SK-N-SH (cell line): ENCODE measurements around the gene EIPR1. TPM values are rescaled to one million over a fixed set of nuclear protein-coding genes. Genes with fewer than 3 reads are reported as not detected.

Source experiments
- CTCF ChIA-PET: fragments of 300-600, 350-600 bp; formaldehyde crosslinking; extraction: SDS; loops from one replicate; lab custom pipeline; 2021; lab: Yijun Ruan, JAX
- POLR2A ChIA-PET: fragments of 350-600 bp; sonication (Branson Sonifier 250); formaldehyde crosslinking; extraction: SDS; loops from one replicate; lab custom pipeline; 2020; ENCODE audit warnings: antibody characterized with exemption, inconsistent platforms; lab: Yijun Ruan, JAX
- DNase-seq: peaks from one replicate; pipeline ENCODE4 v3.0.0; 2012
- H2AFZ ChIP-seq: fragments of 200-600 bp; sonication (generic); 2 replicates; pipeline ENCODE4 v1.8.1; 2016; ENCODE audit warnings: antibody characterized with exemption, mild to moderate bottlenecking, low read depth
- H3F3A ChIP-seq: fragments of 200-600 bp; sonication (generic); replicated peaks from 2 replicates; pipeline ENCODE3; 2016; ENCODE audit warnings: antibody characterized with exemption, mild to moderate bottlenecking; ENCODE audit not compliant: insufficient read depth
- H3K27ac ChIP-seq, 2 experiments: fragments of 200-500 bp in 1 of 2; fragments of 200-600 bp in 1 of 2; sonication (Bioruptor generic) in 1 of 2; sonication (generic), shearing (Covaris generic) in 1 of 2; 2 replicates each; pipeline versions ENCODE4 v1.5.1 to v1.6.1; 2014 to 2016; ENCODE audit warnings: low read depth in 2 of 2, inconsistent platforms in 1 of 2, low read length in 1 of 2, mild to moderate bottlenecking in 1 of 2, mixed read lengths in 1 of 2
- H3K27me3 ChIP-seq: fragments of 200-600 bp; sonication (generic), shearing (Covaris generic); 2 replicates; pipeline ENCODE4 v1.6.1; 2016; ENCODE audit warnings: mixed run types; ENCODE audit not compliant: insufficient read depth
- H3K36me3 ChIP-seq, 2 experiments: fragments of 200-500 bp in 1 of 2; fragments of 200-600 bp in 1 of 2; sonication (Bioruptor generic) in 1 of 2; sonication (generic) in 1 of 2; replicated peaks in 1 of 2; 2 replicates each; pipeline versions ENCODE3 to v1.5.1; 2014 to 2016; ENCODE audit warnings: low read length in 1 of 2, mild to moderate bottlenecking in 1 of 2; ENCODE audit not compliant: insufficient read depth in 2 of 2, control insufficient read depth in 1 of 2
- H3K4me1 ChIP-seq, 2 experiments: fragments of 200-500 bp in 1 of 2; fragments of 200-600 bp in 1 of 2; sonication (Bioruptor generic) in 1 of 2; sonication (generic), shearing (Covaris generic) in 1 of 2; 2 replicates each; pipeline versions ENCODE4 v1.5.1 to v1.6.1; 2014 to 2016; ENCODE audit warnings: low read depth in 1 of 2, low read length in 1 of 2, mixed run types in 1 of 2; ENCODE audit not compliant: insufficient read depth in 2 of 2, control insufficient read depth in 1 of 2
- H3K4me2 ChIP-seq: fragments of 200-600 bp; sonication (generic), shearing (Covaris generic); 2 replicates; pipeline ENCODE4 v1.6.1; 2017; ENCODE audit warnings: mixed run types
- H3K4me3 ChIP-seq, 2 experiments: fragments of 200-500 bp in 1 of 2; fragments of 200-600 bp in 1 of 2; sonication (Bioruptor generic) in 1 of 2; sonication (generic), shearing (Covaris generic) in 1 of 2; 2 replicates each; pipeline versions ENCODE4 v1.5.1 to v1.8.1; 2014 to 2016; ENCODE audit warnings: low read depth in 2 of 2, inconsistent platforms in 1 of 2, low read length in 1 of 2, mild to moderate bottlenecking in 1 of 2, mixed read lengths in 1 of 2, moderate library complexity in 1 of 2
- H3K79me2 ChIP-seq: fragments of 200-600 bp; sonication (generic); 2 replicates; pipeline ENCODE4 v1.8.1; 2017; ENCODE audit warnings: mild to moderate bottlenecking; ENCODE audit not compliant: insufficient read depth
- H3K9ac ChIP-seq: fragments of 200-600 bp; sonication (generic); 2 replicates; pipeline ENCODE4 v1.6.1; 2017; ENCODE audit warnings: mixed run types
- H3K9me2 ChIP-seq: fragments of 200-600 bp; sonication (generic); 2 replicates; pipeline ENCODE4 v1.6.1; 2017; ENCODE audit warnings: mixed run types
- H3K9me3 ChIP-seq: fragments of 200-600 bp; sonication (generic); 2 replicates; pipeline ENCODE4 v1.6.1; 2017; ENCODE audit warnings: mixed run types, mild to moderate bottlenecking, moderate library complexity
- H4K20me1 ChIP-seq: fragments of 200-600 bp; sonication (generic); 2 replicates; pipeline ENCODE4 v1.6.1; 2017; ENCODE audit warnings: mild to moderate bottlenecking, mixed run types; ENCODE audit not compliant: insufficient read depth
- ELF1 ChIP-seq: IDR thresholded peaks from 2 replicates; pipeline ENCODE4 v1.4.0; 2012
- EZH2phosphoT487 ChIP-seq: fragments of 200-600 bp; sonication (generic); IDR thresholded peaks from 2 replicates; pipeline ENCODE4 v1.6.1; 2017; ENCODE audit warnings: low read depth, mixed run types, mild to moderate bottlenecking, antibody characterized with exemption, moderate library complexity, borderline replicate concordance
- FOXJ3 ChIP-seq: sonication (generic); formaldehyde crosslinking; IDR thresholded peaks from 2 replicates; pipeline ENCODE4 v1.5.1; 2020; ENCODE audit warnings: mild to moderate bottlenecking, missing genetic modification reagents
- FOXM1 ChIP-seq: IDR thresholded peaks from 2 replicates; pipeline ENCODE4 v1.4.0; 2012; ENCODE audit warnings: low read depth, mild to moderate bottlenecking
- GABPA ChIP-seq: IDR thresholded peaks from 2 replicates; pipeline ENCODE4 v1.4.0; 2012; ENCODE audit warnings: low read depth, mild to moderate bottlenecking
- NRF1 ChIP-seq: IDR thresholded peaks from 2 replicates; pipeline ENCODE4 v1.6.1; 2012; ENCODE audit warnings: low read depth, mild to moderate bottlenecking, low read length
- RCOR1 ChIP-seq: fragments of 150-350 bp; IDR thresholded peaks from 2 replicates; pipeline ENCODE4 v1.6.1; 2017; ENCODE audit warnings: antibody characterized with exemption, low read length
- RFX5 ChIP-seq: IDR thresholded peaks from 2 replicates; pipeline ENCODE4 v1.6.1; 2012; ENCODE audit warnings: mild to moderate bottlenecking, improper control_type of control experiment, low read length
- SIN3A ChIP-seq: IDR thresholded peaks from 2 replicates; pipeline ENCODE4 v1.6.1; 2012; ENCODE audit warnings: low read depth, mild to moderate bottlenecking, low read length, moderate library complexity, borderline replicate concordance
- SMC3 ChIP-seq: IDR thresholded peaks from 2 replicates; pipeline ENCODE4 v1.6.1; 2012; ENCODE audit warnings: low read depth, low read length, improper control_type of control experiment
- YY1 ChIP-seq: IDR thresholded peaks from 2 replicates; pipeline ENCODE4 v1.4.0; 2012; ENCODE audit warnings: low read depth, mild to moderate bottlenecking
- WGBS: methylation state at CpG from one replicate; pipeline ENCODE4 v1.1.6; 2017; ENCODE audit warnings: low lambda C conversion rate; 5-methylcytosine and 5-hydroxymethylcytosine counted together
- polyA plus RNA-seq, 3 experiments: library from polyadenylated mRNA; depleted of rRNA; stranded (reverse); fragments of >200 nt; gene quantifications; 2 replicates each; pipeline ENCODE4 v1.2.3, GENCODE V29; 2012
- TF ChIP-seq, protein P1 (sequence below): IDR thresholded peaks from 2 replicates; pipeline ENCODE4 v1.6.1; 2012; ENCODE audit warnings: mild to moderate bottlenecking, low read depth, low read length, moderate library complexity
- TF ChIP-seq, protein P2 (sequence below): IDR thresholded peaks from 2 replicates; pipeline ENCODE4 v1.4.0; 2012; ENCODE audit warnings: low read depth, borderline replicate concordance
- TF ChIP-seq, protein P3 (sequence below): fragments of 150-350 bp; IDR thresholded peaks from 2 replicates; pipeline ENCODE4 v1.6.1; 2017; ENCODE audit warnings: antibody characterized with exemption, low read length, low read depth, borderline replicate concordance
- TF ChIP-seq, protein P4 (sequence below): IDR thresholded peaks from 2 replicates; pipeline ENCODE4; 2012
- TF ChIP-seq, protein P5 (sequence below): IDR thresholded peaks from 2 replicates; pipeline ENCODE4 v1.4.0; 2012; ENCODE audit warnings: low read depth

The EIPR1 gene
- polyA plus RNA-seq, 1 of the 3 experiments (the other 2 are of a cell fraction) = 85.9 TPM

DNA sequence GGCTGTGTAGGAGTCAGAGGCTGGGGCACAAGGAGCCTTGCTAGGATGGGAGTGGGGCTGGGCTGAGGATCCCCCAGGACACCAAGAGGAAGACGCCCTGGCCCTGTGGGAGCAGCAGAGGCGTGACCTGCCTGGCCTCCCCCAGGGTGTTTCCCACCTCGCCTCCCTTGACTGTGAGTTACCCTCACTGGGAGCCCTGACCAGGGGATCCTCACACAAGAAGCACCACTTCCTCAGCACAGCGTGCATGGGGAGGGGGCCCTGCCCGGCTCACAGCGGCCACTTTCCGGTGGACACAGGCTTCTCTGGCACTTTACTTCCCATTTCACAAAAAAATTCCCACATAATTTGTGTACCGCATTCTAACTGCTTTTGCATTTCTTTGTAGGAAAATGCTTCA is 187.7 kb downstream of the EIPR1 start (continued):
- TF ChIP-seq, protein P1, sequence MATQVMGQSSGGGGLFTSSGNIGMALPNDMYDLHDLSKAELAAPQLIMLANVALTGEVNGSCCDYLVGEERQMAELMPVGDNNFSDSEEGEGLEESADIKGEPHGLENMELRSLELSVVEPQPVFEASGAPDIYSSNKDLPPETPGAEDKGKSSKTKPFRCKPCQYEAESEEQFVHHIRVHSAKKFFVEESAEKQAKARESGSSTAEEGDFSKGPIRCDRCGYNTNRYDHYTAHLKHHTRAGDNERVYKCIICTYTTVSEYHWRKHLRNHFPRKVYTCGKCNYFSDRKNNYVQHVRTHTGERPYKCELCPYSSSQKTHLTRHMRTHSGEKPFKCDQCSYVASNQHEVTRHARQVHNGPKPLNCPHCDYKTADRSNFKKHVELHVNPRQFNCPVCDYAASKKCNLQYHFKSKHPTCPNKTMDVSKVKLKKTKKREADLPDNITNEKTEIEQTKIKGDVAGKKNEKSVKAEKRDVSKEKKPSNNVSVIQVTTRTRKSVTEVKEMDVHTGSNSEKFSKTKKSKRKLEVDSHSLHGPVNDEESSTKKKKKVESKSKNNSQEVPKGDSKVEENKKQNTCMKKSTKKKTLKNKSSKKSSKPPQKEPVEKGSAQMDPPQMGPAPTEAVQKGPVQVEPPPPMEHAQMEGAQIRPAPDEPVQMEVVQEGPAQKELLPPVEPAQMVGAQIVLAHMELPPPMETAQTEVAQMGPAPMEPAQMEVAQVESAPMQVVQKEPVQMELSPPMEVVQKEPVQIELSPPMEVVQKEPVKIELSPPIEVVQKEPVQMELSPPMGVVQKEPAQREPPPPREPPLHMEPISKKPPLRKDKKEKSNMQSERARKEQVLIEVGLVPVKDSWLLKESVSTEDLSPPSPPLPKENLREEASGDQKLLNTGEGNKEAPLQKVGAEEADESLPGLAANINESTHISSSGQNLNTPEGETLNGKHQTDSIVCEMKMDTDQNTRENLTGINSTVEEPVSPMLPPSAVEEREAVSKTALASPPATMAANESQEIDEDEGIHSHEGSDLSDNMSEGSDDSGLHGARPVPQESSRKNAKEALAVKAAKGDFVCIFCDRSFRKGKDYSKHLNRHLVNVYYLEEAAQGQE = no peak

DNA sequence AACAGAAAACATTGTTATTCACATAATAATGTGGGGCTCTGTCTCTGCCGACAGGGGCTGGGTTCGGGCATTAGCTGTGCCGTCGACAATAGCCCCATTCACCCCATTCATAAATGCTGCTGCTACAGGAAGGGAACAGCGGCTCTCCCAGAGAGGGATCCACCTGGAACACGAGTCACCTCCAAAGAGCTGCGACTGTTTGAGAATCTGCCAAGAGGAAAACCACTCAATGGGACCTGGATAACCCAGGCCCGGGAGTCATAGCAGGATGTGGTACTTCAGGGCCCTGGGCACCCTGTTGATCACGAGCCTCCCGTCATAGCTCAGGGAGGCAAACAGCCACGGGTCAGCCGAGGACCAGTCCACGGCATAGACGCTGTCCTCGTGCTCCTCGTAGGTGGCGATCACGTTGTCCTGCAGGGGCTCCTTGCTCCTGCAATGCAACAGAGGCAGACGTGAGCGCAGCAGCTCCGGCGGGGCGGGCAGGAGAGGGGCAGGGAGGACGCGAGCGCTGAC is 188.5 kb downstream of the EIPR1 start:
- no peaks in the 10 kb centered on the region for H3F3A ChIP-seq
- TF ChIP-seq SMC3 (no peak), ELF1 (no peak), NRF1 (no peak), YY1 (no peak), FOXM1 (no peak)
- TF ChIP-seq, protein P2, sequence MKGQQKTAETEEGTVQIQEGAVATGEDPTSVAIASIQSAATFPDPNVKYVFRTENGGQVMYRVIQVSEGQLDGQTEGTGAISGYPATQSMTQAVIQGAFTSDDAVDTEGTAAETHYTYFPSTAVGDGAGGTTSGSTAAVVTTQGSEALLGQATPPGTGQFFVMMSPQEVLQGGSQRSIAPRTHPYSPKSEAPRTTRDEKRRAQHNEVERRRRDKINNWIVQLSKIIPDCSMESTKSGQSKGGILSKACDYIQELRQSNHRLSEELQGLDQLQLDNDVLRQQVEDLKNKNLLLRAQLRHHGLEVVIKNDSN = no peak
- TF ChIP-seq, protein P3, sequence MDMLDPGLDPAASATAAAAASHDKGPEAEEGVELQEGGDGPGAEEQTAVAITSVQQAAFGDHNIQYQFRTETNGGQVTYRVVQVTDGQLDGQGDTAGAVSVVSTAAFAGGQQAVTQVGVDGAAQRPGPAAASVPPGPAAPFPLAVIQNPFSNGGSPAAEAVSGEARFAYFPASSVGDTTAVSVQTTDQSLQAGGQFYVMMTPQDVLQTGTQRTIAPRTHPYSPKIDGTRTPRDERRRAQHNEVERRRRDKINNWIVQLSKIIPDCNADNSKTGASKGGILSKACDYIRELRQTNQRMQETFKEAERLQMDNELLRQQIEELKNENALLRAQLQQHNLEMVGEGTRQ = no peak

DNA sequence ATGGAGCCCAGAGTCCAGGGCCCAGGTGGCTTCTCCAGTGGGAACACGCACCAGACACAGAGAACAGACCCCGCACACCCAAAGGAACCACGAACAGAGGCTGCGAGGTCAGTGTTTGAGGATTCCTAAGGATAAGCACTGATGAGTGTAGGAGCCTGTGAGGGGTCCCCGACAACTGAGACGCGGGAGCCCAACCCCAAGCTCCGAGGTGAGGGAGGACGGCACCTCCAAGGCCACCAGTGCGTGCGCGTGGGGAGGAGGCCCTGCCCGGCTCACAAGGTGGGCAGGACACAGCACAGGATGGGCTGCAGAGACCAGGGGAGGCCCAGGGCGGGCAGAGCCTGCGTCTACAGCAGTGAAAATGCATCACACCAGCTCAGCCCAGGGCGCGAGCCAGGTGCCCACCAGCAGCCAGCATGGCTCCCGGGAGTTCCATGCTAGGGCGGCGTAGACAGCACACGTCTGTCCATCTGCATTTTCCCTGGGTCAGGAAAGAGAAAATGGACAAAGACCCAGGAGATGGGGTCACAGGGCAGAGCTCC is 189.1 kb downstream of the EIPR1 start:
- H3K27me3 ChIP-seq = no peaks in the 10 kb centered on the region
- H3K4me2 ChIP-seq = no peak overlapping the region

More for the DNA sequence above, 188.5 kb downstream of the EIPR1 start:
- Histone ChIP-seq H3K4me1 (peaks cover 0 to 31% of the 10 kb centered on the region in 2 experiments; a peak in 2 of 4 replicates), H3K4me2 (no peak overlapping the region), H3K9me3 (no peaks in the 10 kb centered on the region), H2AFZ (no peak overlapping the region), H3K4me3 (no peak overlapping the region), H3K27ac (no peak overlapping the region; a peak in 1 of 4 replicates), H3K36me3 (peaks cover 7 to 65% of the 10 kb centered on the region in 2 experiments), H3K79me2 (no peaks in the 10 kb centered on the region), H3K27me3 (no peaks in the 10 kb centered on the region), H3K9me2 (no peaks in the 10 kb centered on the region), H4K20me1 (no peaks in the 10 kb centered on the region), H3K9ac (no peak overlapping the region)
- CTCF ChIA-PET = interaction anchor here (1.3 kb wide), 1 partner anchor 235 kb away, joined by 4 read pairs; no protein-coding TSS in a partner anchor
- WGBS = 85% methylated on average over 24 of the region's 26 CpGs
- no peak for DNase-seq
- POLR2A ChIA-PET = no interaction called here

More for the DNA sequence above, 189.1 kb downstream of the EIPR1 start:
- no peaks in the 10 kb centered on the region for H3F3A ChIP-seq
- H3K9me3 ChIP-seq = no peaks in the 10 kb centered on the region
- H3K9ac ChIP-seq = no peak overlapping the region
- H2AFZ ChIP-seq = no peak overlapping the region
- ChIA-PET CTCF (interaction anchor here (1.3 kb wide), 1 partner anchor 235 kb away, joined by 4 read pairs; no protein-coding TSS in a partner anchor), POLR2A (no interaction called here)
- no peak overlapping the region for H3K4me3 ChIP-seq
- H3K27ac ChIP-seq = no peak overlapping the region
- peaks cover 4 to 59% of the 10 kb centered on the region in 2 experiments for H3K36me3 ChIP-seq
- peaks cover 0 to 24% of the 10 kb centered on the region in 2 experiments; a peak in 2 of 4 replicates for H3K4me1 ChIP-seq
- TF ChIP-seq EZH2phosphoT487 = no peak
- TF ChIP-seq, protein P4, sequence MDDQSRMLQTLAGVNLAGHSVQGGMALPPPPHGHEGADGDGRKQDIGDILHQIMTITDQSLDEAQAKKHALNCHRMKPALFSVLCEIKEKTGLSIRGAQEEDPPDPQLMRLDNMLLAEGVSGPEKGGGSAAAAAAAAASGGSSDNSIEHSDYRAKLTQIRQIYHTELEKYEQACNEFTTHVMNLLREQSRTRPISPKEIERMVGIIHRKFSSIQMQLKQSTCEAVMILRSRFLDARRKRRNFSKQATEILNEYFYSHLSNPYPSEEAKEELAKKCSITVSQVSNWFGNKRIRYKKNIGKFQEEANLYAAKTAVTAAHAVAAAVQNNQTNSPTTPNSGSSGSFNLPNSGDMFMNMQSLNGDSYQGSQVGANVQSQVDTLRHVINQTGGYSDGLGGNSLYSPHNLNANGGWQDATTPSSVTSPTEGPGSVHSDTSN = no peak
- TF ChIP-seq FOXJ3 (CRISPR knock-in tag) = no peak
- no peak for TF ChIP-seq ELF1
- no peak for TF ChIP-seq SIN3A
- TF ChIP-seq SMC3 = no peak
- TF ChIP-seq, protein P5, sequence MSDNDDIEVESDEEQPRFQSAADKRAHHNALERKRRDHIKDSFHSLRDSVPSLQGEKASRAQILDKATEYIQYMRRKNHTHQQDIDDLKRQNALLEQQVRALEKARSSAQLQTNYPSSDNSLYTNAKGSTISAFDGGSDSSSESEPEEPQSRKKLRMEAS = no peak
- TF ChIP-seq FOXM1 = no peak
- no peak for TF ChIP-seq RCOR1
- TF ChIP-seq RFX5 = no peak
- TF ChIP-seq NRF1 = no peak
- no peak for TF ChIP-seq GABPA
- no peaks in the 10 kb centered on the region for H3K9me2 ChIP-seq
- no peaks in the 10 kb centered on the region for H4K20me1 ChIP-seq
- H3K79me2 ChIP-seq = no peaks in the 10 kb centered on the region
- DNase-seq = no peak
- 95% methylated on average over 21 of the region's 21 CpGs for WGBS
